Suprapubic skin (tissue), 4 donors: ENCODE measurements around the gene CD44.

Source experiments
- EP300 ChIP-seq: sonication (generic); formaldehyde crosslinking; IDR thresholded peaks from one replicate; pipeline ENCODE4 v1.6.1; 2017; ENCODE audit warnings: antibody characterized with exemption
- POLR2A ChIP-seq, 2 donors: fragments of 450-650 bp; IDR thresholded peaks; one replicate each; pipeline ENCODE4 v1.6.1; 2017; ENCODE audit warnings: antibody characterized with exemption in 2 of 2, mild to moderate bottlenecking in 2 of 2, moderate library complexity in 2 of 2
- POLR2AphosphoS5 ChIP-seq, 3 donors: sonication (generic); formaldehyde crosslinking; IDR thresholded peaks; one replicate each; pipeline ENCODE4 v1.6.1; 2017; ENCODE audit warnings: antibody characterized with exemption in 3 of 3
- TF ChIP-seq, protein P1 (sequence below), 2 donors: fragments of 200-600 bp in 1 of 2; fragments of 450-650 bp in 1 of 2; sonication (generic) in 1 of 2; IDR thresholded peaks; one replicate each; pipeline ENCODE4 v1.5.1; 2016 to 2019; ENCODE audit warnings: antibody characterized with exemption in 2 of 2, mild to moderate bottlenecking in 1 of 2, moderate library complexity in 1 of 2

DNA sequence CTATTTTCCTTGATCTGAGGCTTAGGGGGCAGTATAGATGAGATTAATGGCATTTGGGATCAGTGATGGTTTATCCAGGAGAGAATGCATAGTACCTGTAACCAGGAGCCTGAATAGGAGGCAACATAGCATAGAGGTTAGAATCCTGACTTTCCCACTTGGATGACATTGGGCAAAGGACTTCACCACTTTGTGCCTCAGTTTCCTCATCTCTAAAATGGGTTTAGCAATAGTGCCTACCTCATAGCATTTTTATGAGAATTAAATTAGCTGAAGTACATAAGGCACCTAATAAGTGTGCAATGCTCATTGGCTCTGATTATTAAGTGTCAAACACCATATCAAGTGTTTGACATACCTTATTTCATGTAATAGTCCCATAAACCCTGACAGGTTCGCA lies 30.8 kb downstream of the CD44 start:
- TF ChIP-seq, protein P1, sequence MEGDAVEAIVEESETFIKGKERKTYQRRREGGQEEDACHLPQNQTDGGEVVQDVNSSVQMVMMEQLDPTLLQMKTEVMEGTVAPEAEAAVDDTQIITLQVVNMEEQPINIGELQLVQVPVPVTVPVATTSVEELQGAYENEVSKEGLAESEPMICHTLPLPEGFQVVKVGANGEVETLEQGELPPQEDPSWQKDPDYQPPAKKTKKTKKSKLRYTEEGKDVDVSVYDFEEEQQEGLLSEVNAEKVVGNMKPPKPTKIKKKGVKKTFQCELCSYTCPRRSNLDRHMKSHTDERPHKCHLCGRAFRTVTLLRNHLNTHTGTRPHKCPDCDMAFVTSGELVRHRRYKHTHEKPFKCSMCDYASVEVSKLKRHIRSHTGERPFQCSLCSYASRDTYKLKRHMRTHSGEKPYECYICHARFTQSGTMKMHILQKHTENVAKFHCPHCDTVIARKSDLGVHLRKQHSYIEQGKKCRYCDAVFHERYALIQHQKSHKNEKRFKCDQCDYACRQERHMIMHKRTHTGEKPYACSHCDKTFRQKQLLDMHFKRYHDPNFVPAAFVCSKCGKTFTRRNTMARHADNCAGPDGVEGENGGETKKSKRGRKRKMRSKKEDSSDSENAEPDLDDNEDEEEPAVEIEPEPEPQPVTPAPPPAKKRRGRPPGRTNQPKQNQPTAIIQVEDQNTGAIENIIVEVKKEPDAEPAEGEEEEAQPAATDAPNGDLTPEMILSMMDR (IDR thresholded peaks at IDR 0.05), result no peak
- no peak for TF ChIP-seq POLR2AphosphoS5 (IDR thresholded peaks at IDR 0.05)
- no peak for TF ChIP-seq POLR2A (IDR thresholded peaks at IDR 0.05)
- no peak for TF ChIP-seq EP300
